COLO668 (cell line): ENCODE measurements around the gene NTNG1.
"Not testable (repeated sequence)": the region's sequence is repeated elsewhere in the genome, so short reads cannot be mapped to it uniquely, and the experiment has no call there.

Experiments used
- DNase-seq: peaks from one replicate; lab custom pipeline; 2025; ENCODE audit not compliant: unreplicated experiment; lab: John Stamatoyannopoulos, UW

NTNG1 gene

DNA sequence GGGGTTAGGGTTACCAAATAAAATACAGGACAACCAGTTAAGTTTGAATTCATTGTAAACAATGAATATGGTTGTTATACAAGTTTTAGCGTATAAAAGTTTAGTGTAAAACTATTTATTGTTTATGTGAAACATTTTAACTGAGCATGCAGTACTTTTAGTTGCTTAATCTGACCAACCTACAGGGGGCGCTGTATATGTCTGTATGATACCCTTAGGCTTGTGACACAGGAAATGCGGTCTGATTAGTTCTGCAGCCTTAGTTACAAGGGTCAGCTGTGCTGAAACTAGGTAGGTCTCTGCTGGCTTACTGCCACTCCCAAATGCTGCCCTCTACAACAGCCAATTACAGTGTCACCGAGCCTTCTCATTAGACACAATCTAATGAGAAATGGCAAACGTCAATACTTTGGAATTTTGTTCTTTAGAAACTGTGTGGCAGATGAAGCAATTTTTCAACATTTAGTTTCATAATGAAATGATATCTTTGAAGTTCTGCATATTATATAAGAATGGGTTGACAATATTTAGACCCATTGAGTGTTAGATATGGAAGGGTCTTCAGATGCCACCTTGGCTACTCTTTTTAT is 56.2 kb downstream of the NTNG1 start:
- DNase-seq, result peak; percentile 28

DNA sequence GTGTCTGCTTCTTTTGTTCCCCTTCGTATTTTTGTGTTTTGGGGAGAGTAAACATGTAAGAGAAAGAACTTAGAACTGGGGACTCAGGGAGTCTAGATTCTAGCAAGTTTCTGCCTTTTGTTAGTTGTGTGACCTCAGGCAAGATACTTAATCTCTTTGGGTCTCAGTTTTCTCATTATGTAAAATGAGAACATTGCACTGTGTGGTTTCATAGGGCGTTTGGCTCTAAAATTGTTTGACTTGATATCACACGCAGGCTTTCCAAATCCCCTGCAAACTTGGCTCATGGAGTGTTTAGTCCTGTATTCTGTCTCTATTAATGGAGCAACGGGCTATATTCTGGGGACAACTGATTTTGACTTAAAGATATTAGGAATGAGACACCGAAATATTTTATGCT is 57.7 kb downstream of the NTNG1 start:
- DNase-seq, result no peak

DNA sequence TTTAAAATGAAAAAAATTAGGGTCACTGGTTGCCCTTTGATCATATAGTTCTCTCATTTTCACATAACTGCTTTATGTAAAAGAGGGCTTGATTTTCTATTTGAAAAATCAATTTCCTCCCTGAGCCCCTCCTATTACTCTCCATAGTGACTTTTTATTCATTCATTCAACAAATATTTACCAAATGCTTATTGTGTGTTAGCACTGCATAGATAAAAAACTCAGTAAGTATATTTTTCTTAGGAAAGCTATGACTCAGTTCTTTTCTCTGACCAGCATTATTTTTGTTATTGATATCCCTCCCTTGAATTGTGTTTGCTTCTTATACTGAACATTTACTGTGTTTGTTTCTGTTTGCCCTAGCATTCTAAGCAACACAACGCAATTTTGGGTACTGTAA is 59.8 kb downstream of the NTNG1 start:
- DNase-seq, result no peak

DNA sequence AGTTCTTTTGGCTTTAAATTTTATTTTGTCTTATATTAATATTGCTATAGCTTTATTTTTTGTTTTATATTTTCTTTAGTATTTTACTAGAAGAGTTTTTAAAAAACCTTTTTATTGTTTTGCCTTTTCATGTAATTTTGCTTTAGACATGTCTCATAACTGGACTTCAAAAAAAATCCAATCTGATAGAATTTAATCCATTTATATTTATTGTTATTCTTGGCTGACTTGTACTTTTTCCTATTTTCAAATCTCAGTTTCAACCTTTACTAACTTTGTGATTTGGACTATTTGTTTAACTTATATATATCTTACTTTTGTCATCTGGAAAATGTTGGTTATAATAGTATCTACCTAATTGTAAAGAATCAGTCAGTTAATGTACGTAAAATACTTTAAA is 61.2 kb downstream of the NTNG1 start:
- DNase-seq, result no peak

DNA sequence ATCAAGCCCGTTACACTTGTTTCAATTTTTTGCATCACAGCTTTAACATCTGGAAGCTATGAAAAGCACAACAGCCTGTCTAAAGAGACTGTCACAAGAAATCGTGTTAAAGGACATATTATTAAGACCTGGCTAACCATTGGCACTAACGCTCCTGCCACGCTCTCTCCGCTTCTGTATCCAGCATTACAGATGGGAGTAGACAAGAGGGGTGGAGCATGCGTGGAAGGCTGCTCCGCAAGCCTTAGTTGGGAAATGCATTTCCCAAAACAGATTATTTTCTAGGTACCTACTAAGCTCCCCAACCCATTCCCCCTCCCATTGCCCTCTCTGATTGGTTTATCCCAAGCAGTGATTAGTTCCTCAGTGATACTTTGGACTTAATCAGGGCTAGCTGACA is 72.4 kb downstream of the NTNG1 start:
- no peak for DNase-seq

DNA sequence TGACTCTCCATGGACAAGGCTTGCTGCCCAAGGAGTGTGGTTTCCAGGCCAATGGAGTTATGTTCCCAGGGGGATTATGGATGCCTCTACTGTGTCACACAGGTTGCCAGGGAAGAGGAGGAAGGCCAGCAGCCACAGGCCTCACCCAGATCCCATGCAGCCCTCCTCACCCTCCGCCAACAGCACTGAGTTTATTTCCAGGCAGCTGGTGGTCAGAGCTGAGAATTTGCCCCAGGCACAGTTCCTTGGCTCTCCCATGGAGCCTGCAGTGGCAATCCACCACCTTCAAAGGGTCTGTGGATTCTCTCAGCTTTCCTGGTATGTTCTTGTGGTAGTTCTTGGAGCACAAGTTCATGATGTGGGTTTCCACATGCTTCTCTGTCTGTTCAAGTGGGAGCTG is 79.2 kb downstream of the NTNG1 start:
- no peak for DNase-seq

DNA sequence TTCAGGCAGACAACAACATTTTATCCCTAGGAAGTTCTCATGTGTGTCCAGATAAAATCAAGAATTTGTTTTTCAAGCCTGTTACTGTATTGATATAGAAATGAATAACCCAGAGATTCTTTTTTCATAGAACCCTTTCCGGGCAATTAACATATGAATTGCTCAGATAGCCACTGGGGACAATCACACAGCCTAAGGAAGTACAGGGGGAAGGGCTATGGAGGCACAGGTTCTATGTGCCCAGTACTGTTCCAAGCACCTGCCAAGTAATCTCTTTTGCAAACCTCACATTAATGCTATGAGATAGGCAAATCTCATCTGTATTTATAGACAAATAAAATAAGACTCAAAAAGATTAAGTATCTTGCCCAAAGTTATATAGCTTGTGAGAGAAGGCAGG is 84.9 kb downstream of the NTNG1 start:
- DNase-seq, result peak; percentile 33

DNA sequence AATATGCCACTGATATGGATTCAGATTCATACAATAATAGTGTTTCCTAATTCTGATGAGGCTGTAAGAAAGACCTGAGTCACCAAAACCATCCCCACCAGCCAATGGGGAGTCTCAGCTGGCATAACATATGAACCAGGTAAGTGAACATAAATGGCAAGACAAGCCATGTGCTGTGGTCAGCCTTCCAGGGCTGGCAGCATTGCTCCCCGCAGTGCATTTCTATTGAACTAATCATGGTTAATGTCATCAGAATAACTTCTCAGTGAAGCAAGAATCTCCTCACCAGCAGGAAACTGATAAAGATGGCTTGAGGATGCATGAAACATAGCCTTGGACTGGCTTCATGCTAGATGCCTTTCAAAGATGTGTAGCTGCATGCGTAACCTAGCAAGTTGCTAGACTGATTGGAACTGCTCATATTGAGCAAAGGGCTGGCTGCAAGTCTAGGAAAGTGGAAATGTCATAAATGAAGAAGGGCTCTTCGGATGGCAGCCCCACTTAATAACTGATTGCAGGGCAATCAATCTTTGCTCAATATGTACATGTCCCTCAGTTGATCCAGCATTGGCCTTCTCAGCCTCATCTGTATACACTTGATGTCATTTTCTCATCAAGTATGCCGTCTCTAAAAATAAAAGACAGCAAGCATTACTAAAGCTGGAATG is 88.0 kb downstream of the NTNG1 start:
- DNase-seq, result no peak

DNA sequence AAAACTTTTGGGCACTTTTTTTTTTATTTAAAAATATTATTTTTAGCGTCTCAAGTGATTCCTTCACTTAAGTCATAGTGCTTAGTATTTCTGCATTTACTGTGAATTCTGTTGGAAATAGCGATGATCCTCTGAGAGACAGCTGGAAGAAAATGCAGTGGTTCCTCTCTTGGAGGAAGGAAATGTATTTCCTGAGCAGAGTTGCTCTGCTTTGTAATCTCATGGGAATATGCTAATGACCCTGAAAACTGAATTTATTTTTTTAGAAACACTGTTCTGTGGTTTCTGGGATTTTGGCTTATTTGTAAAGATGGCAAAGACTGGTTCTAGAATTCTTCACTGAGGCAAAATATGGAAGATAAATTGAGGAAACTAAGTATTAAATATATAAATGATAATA is 88.9 kb downstream of the NTNG1 start:
- DNase-seq, result no peak

DNA sequence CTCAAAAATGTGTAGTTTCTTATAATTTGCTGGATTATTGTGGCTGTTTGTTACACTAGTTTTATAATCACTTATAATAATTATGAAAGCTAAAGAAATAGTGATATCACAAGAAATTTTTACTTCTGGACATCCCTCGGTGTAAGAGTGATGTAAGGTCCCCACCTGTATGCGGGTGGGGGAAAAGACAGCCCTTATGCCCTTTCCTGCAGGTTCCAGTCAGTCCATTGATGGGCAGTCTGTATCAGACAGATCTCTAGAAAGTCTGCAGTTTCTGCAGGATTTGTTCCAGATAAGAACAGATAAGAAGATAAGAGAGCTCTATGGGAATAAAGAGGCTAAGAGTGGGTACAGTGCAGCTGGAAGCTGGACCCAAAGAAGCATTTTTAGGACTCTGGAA is 89.3 kb downstream of the NTNG1 start:
- DNase-seq, result no peak

DNA sequence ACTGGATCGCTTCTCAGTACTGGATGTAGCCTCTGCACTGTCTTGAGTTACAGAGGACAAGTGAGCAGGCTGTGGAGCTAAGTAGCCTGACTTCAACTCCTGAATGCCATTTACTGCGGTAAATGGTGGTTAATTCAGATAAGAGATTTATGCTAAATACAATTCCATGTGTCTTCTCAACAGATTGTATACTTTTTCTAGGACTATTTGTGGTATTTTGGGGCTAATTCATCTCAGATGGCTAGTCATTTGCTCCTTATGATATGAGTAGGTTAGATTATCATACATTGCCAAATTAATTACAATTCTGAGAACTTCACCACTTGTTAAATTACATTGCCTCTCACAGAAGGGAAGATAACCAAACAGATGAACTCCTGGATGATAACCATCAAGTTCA is 90.5 kb downstream of the NTNG1 start:
- no peak for DNase-seq

DNA sequence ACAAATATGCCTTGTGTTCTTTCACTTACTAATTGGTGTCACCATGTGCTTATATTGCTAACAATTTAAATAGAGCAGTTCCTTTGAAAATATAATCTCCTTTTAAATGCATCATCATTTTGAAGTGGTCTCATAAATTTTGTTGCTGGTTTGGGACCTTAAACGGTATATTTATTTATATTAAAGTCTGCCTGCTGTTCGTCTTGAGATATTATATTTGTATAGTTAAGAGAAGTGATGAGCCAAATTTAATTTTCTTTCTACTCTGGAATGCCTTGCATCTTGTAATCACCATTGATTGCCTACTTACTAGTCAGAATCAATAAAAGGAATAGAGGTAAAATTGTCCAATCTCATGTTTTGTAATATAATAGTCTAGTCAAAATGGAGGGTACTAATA is 91.6 kb downstream of the NTNG1 start:
- no peak for DNase-seq

DNA sequence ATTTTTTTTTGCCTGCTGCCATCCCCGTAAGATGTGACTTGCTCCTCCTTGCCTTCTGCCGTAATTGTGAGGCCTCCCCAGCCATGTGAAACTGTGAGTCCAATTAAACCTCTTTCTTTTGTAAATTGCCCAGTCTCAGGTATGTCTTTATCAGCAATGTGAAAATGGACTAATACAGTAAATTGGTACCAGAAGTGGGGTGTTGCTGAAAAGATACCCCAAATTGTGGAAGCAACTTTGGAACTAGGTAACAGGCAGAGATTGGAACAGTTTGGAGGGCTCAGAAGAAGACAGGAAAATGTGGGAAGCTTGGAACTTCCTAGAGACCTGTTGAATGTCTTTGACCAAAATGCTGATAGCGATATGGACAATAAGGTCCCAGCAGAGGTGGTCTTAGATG is 95.9 kb downstream of the NTNG1 start:
- not testable (repeated sequence) for DNase-seq

DNA sequence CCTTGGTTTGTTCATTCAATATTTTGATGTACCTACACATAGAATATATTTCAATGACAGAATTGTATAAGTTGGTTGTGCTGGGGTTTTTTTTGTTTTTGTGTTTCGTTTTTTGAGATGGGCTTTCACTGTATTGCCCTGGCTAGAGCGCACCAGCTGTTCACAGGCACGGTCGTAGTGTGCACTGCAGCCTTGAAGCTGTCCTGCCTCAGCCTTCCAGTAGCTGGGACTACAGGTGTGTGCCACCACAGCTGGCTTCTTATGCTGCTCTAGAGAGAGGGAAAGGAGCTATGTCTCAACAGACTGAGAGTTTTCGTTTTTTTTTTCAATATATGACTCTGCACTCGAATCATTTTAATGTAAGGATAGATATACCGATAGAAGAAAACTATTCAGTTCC is 102.6 kb downstream of the NTNG1 start:
- DNase-seq, result no peak

DNA sequence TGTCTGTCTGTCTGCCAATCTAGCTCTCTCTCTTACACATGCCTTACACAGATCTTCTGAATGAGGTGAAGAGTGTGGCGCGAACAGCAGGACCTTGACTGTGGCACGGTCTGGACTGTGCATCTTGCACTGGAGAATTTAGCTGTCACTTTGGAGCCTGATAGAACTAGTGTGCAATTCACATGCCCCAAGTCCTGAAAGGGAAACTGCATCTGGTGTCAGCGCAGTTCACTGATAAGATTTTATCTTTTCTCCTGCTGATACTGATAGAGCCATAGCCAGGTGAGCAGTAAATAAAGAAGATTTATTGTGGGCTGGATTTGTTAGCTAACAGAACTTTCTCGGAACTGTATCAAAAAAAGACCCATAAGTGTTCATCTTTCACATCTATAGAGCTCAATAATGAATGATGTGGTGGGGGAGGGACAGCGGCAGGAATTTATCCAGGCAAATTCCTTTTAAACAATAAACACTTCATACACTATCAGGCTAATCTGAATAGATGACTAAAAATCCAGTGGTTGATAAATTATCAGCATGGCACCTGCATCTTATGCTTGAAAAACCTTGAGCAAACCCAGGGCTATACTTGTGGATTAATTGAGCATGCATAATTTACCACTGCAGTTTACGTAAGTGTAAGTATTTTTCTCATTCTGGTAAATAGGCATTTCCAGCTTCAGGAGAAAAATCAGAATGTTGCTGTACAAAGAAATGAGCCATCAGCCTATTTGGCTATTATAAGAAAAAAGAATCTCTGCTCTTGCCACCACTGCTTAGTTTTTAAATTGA is 104.1 kb downstream of the NTNG1 start:
- no peak for DNase-seq

DNA sequence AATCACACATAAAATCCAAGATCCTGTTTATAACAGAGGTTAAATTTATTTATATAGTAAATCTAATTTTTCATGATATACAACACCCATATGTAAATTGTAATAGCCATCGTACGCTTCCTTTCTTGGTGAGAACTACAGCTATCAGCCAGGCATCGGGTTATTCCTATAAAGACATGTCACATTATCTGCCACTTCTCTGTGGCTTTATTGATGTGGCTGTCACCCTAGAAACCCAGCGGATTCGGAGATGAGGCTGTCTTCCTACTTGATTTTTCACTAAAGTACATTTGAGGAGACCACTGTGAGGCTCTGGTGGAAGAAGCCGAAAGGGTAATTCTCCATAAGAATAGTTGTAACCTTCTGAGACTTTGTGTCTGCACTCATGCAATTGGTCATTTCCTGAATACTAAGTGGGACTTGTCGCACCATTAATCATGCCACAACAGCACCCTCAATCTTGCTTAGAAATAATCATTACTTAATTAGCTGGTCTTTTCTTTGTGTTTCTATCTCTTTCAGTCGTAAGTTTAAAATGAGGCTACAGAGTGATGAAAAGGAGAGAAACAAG is 106.0 kb downstream of the NTNG1 start:
- no peak for DNase-seq

DNA sequence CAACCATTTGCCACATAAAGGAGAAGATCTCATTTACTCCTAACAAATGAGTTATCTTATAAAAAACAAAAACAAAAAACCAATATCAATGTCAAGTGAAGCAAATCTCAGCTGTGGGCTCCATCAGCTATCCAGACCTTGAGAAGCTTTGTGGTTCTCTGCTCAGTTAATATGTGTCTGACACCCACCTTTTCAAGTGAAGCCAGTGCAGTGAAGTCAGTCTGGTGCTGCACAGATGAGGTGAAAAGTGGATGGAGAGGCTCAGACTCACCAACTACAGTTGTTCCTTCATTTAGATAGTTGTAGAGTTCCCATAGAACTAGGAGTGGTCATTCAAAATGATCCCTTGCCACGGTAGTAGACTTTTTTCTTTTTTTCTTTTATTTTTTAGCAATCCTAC is 106.8 kb downstream of the NTNG1 start:
- DNase-seq, result no peak

DNA sequence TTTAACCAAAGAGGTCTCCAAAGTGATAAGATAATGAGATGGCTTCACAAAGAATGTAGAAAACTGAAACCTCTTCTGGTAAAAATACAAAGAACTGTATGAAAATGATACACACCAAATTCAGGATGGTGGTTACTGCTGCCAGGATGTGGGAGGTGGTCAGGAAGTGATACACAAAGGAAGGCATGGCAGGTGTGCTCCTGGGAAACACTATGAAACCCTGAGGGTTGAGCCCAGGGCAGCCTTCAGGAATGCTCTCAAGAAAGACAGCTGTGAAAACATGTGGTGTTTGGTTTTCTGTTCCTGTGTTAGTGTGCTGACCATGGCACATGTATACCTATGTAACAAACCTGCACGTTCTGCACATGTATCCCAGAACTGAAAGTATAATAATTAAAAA is 109.3 kb downstream of the NTNG1 start:
- peak; percentile 85 for DNase-seq

DNA sequence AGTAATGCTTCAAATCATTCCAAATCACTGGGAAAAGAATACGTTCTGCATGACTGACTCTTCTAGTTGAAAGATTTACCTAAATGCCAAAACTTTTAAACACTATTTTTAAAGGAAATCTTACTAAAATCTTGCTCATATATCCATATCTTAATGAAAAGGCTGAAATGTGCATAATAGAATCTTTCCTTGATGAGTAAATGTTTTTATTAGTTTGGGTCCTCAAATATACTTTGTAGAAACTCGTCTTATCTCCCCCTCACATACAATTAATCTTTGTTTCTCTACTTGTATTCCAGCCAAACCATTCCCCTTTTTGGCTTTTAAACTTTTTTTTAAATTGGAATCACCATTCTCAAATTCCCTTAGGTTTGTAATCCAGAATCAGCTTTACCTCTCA is 110.2 kb downstream of the NTNG1 start:
- no peak for DNase-seq

DNA sequence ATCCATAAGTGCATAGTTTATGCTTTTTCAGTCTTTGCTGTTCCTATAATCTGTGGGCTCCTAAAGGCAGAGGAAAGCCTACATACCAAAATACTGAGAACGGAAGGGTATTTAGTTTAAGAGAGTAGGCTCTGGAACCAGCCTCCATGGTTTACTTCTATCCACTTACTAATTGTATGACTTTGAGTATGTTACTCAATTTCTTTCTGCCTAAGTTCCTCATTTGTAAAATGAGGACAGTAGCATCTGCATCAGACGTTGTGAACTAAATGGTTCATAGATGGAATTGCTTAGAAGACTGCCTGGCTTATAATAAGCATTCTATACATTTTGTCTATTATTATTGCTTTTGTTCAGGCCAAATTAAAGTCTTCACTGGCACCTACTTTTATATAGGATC is 111.0 kb downstream of the NTNG1 start:
- DNase-seq, result no peak

DNA sequence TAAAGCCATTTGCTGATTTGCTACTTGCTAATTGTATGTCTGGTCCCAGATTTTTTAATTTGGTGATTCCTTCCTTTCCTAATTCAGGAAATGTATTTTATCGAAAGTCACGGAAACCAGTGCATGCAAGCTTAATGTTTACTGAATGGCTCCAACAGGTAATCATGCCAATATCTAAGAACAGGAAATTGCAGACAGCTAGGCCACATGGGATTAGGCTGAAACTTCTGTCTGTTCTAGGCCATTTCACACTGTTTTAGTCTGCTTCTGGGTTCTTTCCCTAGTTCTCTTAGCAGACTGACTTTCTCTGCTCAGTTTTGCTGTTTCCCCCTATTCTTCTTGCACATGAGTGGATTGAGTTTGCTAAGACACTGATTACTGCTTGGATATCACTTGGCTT is 111.4 kb downstream of the NTNG1 start:
- DNase-seq, result no peak

DNA sequence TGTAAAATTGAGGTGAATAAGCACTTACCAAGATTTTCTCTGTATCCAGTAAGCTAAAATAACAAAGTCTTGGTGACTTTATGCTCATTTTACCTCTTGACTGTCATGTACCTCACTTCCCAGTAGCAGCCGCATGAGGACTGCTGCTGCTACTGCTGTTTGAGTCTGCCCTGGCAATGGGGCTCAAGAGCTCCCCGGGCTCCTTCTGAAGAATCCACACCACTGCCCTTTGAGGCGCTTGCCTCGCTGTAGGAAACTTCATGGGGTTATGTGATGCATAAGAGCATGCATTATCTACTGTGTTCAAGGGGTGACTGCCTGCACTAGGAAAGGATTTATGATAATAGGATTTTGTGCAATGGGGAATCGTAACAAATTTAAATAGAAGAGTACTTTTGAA is 113.5 kb downstream of the NTNG1 start:
- DNase-seq, result no peak
